Activated CD4-positive, alpha-beta T cell treated with anti-CD3 and anti-CD28 coated beads, Interleukin-2, amount 10 ng/mL, durations not matched to agents 7 days and 5 days (primary cell): ENCODE measurements around the gene VAC14. TPM values are rescaled to one million over a fixed set of nuclear protein-coding genes. Genes with fewer than 3 reads are reported as not detected.

ENCODE experiments used
- CTCF ChIA-PET: fragments of 350-600 bp; sonication (Branson Sonifier 250); formaldehyde crosslinking; loops from one replicate; lab custom pipeline; 2021; ENCODE audit warnings: antibody characterized with exemption; lab: Charles Lee
- POLR2A ChIA-PET: fragments of 350-600 bp; sonication (Branson Sonifier 250); formaldehyde crosslinking; loops from one replicate; lab custom pipeline; 2021; ENCODE audit warnings: antibody characterized with exemption; lab: Charles Lee
- DNase-seq: peaks from one replicate; pipeline ENCODE4 v3.0.0-alpha.2; 2020
- H3K27ac Mint-ChIP-seq: one replicate; pipeline ENCODE4 v1.8.0; 2021; ENCODE audit warnings: mild to moderate bottlenecking, moderate library complexity, mixed read lengths
- H3K27me3 Mint-ChIP-seq: one replicate; pipeline ENCODE4 v1.8.0; 2021; ENCODE audit warnings: mixed read lengths
- H3K36me3 Mint-ChIP-seq: one replicate; pipeline ENCODE4 v1.8.0; 2021; ENCODE audit warnings: low read depth, mixed read lengths
- H3K4me1 Mint-ChIP-seq: one replicate; pipeline ENCODE4 v1.8.0; 2021; ENCODE audit warnings: mixed read lengths
- H3K4me3 Mint-ChIP-seq: one replicate; pipeline ENCODE4 v1.8.0; 2021; ENCODE audit warnings: mild to moderate bottlenecking, moderate library complexity, mixed read lengths
- H3K9me3 Mint-ChIP-seq: one replicate; pipeline ENCODE4 v1.8.0; 2021; ENCODE audit warnings: mixed read lengths
- total RNA-seq, 2 experiments: library from RNA; stranded (reverse); gene quantifications; one replicate each; pipeline ENCODE4 v1.2.3, GENCODE V29; 2021

Gene VAC14
- total RNA-seq, 2 experiments from 2014 or later: 35.9 to 37.1 TPM

GRCh38 chr16:70702624-70703023 is 98.3 kb downstream of the VAC14 start:
- Mint-ChIP-seq H3K4me3 (no peak overlapping the region), H3K27me3 (no peaks in the 10 kb centered on the region), H3K4me1 (peaks cover 8% of the 10 kb centered on the region), H3K27ac (peak overlapping the region; percentile 19), H3K36me3 (peaks cover 3% of the 10 kb centered on the region), H3K9me3 (no peaks in the 10 kb centered on the region)
- no peak for DNase-seq
- ChIA-PET POLR2A (no interaction called here), CTCF (interaction anchor here (0.6 to 1.1 kb wide), 2 partner anchors 21 to 136 kb away, joined by 3 to 4 read pairs; no protein-coding TSS in a partner anchor)

- DNase-seq: no peak
- peaks cover 14% of the 10 kb centered on the region for H3K4me1 Mint-ChIP-seq
- H3K27me3 Mint-ChIP-seq: no peaks in the 10 kb centered on the region
- peak overlapping the region; percentile 54 for H3K27ac Mint-ChIP-seq
- POLR2A ChIA-PET: no interaction called here
- no peak overlapping the region for H3K4me3 Mint-ChIP-seq
- peaks cover 3% of the 10 kb centered on the region for H3K36me3 Mint-ChIP-seq
- no peaks in the 10 kb centered on the region for H3K9me3 Mint-ChIP-seq
- CTCF ChIA-PET: no interaction called here
Measured at GRCh38 chr16:70701998-70702397, 99.0 kb downstream of the VAC14 start.

GRCh38 chr16:70701596-70701995 is 99.4 kb downstream of the VAC14 start:
- POLR2A ChIA-PET: no interaction called here
- Mint-ChIP-seq H3K27ac (no peak overlapping the region), H3K36me3 (peaks cover 3% of the 10 kb centered on the region), H3K4me3 (no peak overlapping the region), H3K4me1 (peaks cover 18% of the 10 kb centered on the region), H3K27me3 (no peaks in the 10 kb centered on the region), H3K9me3 (no peaks in the 10 kb centered on the region)
- no peak for DNase-seq
- CTCF ChIA-PET: no interaction called here

- DNase-seq: no peak
- Mint-ChIP-seq H3K27ac (no peak overlapping the region), H3K9me3 (no peaks in the 10 kb centered on the region), H3K27me3 (no peaks in the 10 kb centered on the region), H3K4me3 (no peak overlapping the region), H3K4me1 (peaks cover 24% of the 10 kb centered on the region), H3K36me3 (peaks cover 3% of the 10 kb centered on the region)
- ChIA-PET CTCF (interaction anchor here (0.8 kb wide), 1 partner anchor 79 kb away, joined by 3 read pairs; no protein-coding TSS in a partner anchor), POLR2A (no interaction called here)
Measured at GRCh38 chr16:70701036-70701435, 99.9 kb downstream of the VAC14 start.

- H3K9me3 Mint-ChIP-seq: no peaks in the 10 kb centered on the region
- no peaks in the 10 kb centered on the region for H3K27me3 Mint-ChIP-seq
- ChIA-PET POLR2A (no interaction called here), CTCF (interaction anchor here (0.8 kb wide), 1 partner anchor 80 kb away, joined by 3 read pairs; no protein-coding TSS in a partner anchor)
- H3K4me1 Mint-ChIP-seq: peaks cover 31% of the 10 kb centered on the region
- DNase-seq: no peak
- peaks cover 6% of the 10 kb centered on the region for H3K36me3 Mint-ChIP-seq
- no peak overlapping the region for H3K4me3 Mint-ChIP-seq
- no peak overlapping the region for H3K27ac Mint-ChIP-seq
Measured at GRCh38 chr16:70700101-70701020, 100.6 kb downstream of the VAC14 start.

- Mint-ChIP-seq H3K27me3 (no peaks in the 10 kb centered on the region), H3K36me3 (peaks cover 8% of the 10 kb centered on the region), H3K4me3 (no peak overlapping the region), H3K27ac (peak overlapping the region; percentile 54), H3K9me3 (no peaks in the 10 kb centered on the region), H3K4me1 (peaks cover 35% of the 10 kb centered on the region)
- ChIA-PET CTCF (interaction anchor here (2.0 kb wide), 1 partner anchor 12 kb away, joined by 6 read pairs; no protein-coding TSS in a partner anchor), POLR2A (no interaction called here)
- no peak for DNase-seq
Measured at GRCh38 chr16:70699696-70700095, 101.3 kb downstream of the VAC14 start.

- DNase-seq: no peak
- Mint-ChIP-seq H3K27ac (peak overlapping the region; percentile 68), H3K27me3 (no peaks in the 10 kb centered on the region), H3K4me3 (no peak overlapping the region), H3K4me1 (peaks cover 35% of the 10 kb centered on the region), H3K36me3 (peaks cover 8% of the 10 kb centered on the region), H3K9me3 (no peaks in the 10 kb centered on the region)
- CTCF ChIA-PET: interaction anchor here (2.0 kb wide), 1 partner anchor 11 kb away, joined by 6 read pairs; no protein-coding TSS in a partner anchor
- POLR2A ChIA-PET: no interaction called here
Measured at GRCh38 chr16:70698901-70699300, 102.1 kb downstream of the VAC14 start.

- Mint-ChIP-seq H3K27me3 (no peaks in the 10 kb centered on the region), H3K9me3 (no peaks in the 10 kb centered on the region), H3K4me1 (peaks cover 36% of the 10 kb centered on the region), H3K4me3 (no peak overlapping the region), H3K36me3 (peaks cover 8% of the 10 kb centered on the region), H3K27ac (peak overlapping the region; percentile 94)
- no peak for DNase-seq
- CTCF ChIA-PET: interaction anchor here (0.6 to 2.0 kb wide), 3 partner anchors 10 to 71 kb away, joined by 3 to 6 read pairs (median 3); no protein-coding TSS in a partner anchor
- POLR2A ChIA-PET: no interaction called here
Measured at GRCh38 chr16:70697594-70698170, 103.3 kb downstream of the VAC14 start.

- Mint-ChIP-seq H3K27ac (peak overlapping the region; percentile 94), H3K4me1 (peaks cover 36% of the 10 kb centered on the region), H3K9me3 (no peaks in the 10 kb centered on the region), H3K27me3 (no peaks in the 10 kb centered on the region), H3K36me3 (peaks cover 8% of the 10 kb centered on the region), H3K4me3 (no peak overlapping the region)
- ChIA-PET CTCF (interaction anchor here (1.3 kb wide), 2 partner anchors 10 to 26 kb away, joined by 3 read pairs; no protein-coding TSS in a partner anchor), POLR2A (no interaction called here)
- DNase-seq: peak; percentile 59
Measured at GRCh38 chr16:70696952-70697593, 103.9 kb downstream of the VAC14 start.

GRCh38 chr16:70696355-70696754 is 104.6 kb downstream of the VAC14 start:
- H3K9me3 Mint-ChIP-seq: no peaks in the 10 kb centered on the region
- H3K36me3 Mint-ChIP-seq: peaks cover 8% of the 10 kb centered on the region
- peak overlapping the region; percentile 13 for H3K4me3 Mint-ChIP-seq

GRCh38 chr16:70695331-70696070 is 105.5 kb downstream of the VAC14 start:
- Mint-ChIP-seq H3K4me1 (peaks cover 36% of the 10 kb centered on the region), H3K9me3 (no peaks in the 10 kb centered on the region), H3K4me3 (peak overlapping the region; percentile 52), H3K36me3 (peaks cover 8% of the 10 kb centered on the region), H3K27me3 (no peaks in the 10 kb centered on the region), H3K27ac (peak overlapping the region; percentile 94)
- DNase-seq: peak; percentile 58
- POLR2A ChIA-PET: no interaction called here
- CTCF ChIA-PET: interaction anchor here (0.8 kb wide), 1 partner anchor 16 kb away, joined by 4 read pairs; no protein-coding TSS in a partner anchor

More at GRCh38 chr16:70696355-70696754, 104.6 kb downstream of the VAC14 start:
- POLR2A ChIA-PET: no interaction called here
- no peak for DNase-seq
- H3K27me3 Mint-ChIP-seq: no peaks in the 10 kb centered on the region
- H3K4me1 Mint-ChIP-seq: peaks cover 36% of the 10 kb centered on the region
- CTCF ChIA-PET: interaction anchor here (1.3 kb wide), 1 partner anchor 11 kb away, joined by 3 read pairs; no protein-coding TSS in a partner anchor
- peak overlapping the region; percentile 94 for H3K27ac Mint-ChIP-seq

- Mint-ChIP-seq H3K27ac (peak overlapping the region; percentile 94), H3K9me3 (no peaks in the 10 kb centered on the region), H3K36me3 (peaks cover 8% of the 10 kb centered on the region), H3K4me3 (no peak overlapping the region), H3K27me3 (no peaks in the 10 kb centered on the region), H3K4me1 (peaks cover 39% of the 10 kb centered on the region)
- ChIA-PET CTCF (interaction anchor here (0.8 kb wide), 1 partner anchor 15 kb away, joined by 4 read pairs; no protein-coding TSS in a partner anchor), POLR2A (no interaction called here)
- DNase-seq: no peak
Measured at GRCh38 chr16:70694868-70695218, 106.1 kb downstream of the VAC14 start.
